ENCODE data around the gene TP53I3.

DNA sequence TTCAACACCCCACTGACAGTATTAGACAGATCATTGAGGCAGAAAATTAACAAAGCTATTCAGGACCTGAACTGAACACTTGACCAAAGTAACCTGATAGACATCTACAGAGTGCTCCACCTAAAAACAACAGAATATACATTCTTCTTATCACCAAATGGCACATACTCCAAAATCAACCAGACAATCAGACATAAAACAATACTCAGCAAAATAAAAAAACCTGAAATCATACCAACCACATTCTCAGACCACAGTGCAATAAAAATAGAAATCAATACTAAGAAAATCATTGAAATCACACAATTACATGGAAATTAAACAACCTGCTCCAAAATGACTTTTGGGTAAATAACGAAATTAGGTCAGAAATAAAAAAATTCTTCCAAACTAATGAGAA, 22.7 kb upstream of the TP53I3 start:
- TF ChIP-seq, protein P1, sequence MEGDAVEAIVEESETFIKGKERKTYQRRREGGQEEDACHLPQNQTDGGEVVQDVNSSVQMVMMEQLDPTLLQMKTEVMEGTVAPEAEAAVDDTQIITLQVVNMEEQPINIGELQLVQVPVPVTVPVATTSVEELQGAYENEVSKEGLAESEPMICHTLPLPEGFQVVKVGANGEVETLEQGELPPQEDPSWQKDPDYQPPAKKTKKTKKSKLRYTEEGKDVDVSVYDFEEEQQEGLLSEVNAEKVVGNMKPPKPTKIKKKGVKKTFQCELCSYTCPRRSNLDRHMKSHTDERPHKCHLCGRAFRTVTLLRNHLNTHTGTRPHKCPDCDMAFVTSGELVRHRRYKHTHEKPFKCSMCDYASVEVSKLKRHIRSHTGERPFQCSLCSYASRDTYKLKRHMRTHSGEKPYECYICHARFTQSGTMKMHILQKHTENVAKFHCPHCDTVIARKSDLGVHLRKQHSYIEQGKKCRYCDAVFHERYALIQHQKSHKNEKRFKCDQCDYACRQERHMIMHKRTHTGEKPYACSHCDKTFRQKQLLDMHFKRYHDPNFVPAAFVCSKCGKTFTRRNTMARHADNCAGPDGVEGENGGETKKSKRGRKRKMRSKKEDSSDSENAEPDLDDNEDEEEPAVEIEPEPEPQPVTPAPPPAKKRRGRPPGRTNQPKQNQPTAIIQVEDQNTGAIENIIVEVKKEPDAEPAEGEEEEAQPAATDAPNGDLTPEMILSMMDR (IDR thresholded peaks at IDR 0.05), result no peak
- TF ChIP-seq POLR2A (IDR thresholded peaks at IDR 0.05), result no peak

Data from Peyer's patch (tissue), 4 donors.